ENCODE data around the gene SPHKAP.
"Not testable (repeated sequence)": the region's sequence is repeated elsewhere in the genome, so short reads cannot be mapped to it uniquely, and the experiment has no call there.

SPHKAP gene

GRCh38 chr2:228038967-228039366 lies 142.5 kb downstream of the SPHKAP start:
- no peak for DNase-seq (ENCODE audit: low read depth)

DNA sequence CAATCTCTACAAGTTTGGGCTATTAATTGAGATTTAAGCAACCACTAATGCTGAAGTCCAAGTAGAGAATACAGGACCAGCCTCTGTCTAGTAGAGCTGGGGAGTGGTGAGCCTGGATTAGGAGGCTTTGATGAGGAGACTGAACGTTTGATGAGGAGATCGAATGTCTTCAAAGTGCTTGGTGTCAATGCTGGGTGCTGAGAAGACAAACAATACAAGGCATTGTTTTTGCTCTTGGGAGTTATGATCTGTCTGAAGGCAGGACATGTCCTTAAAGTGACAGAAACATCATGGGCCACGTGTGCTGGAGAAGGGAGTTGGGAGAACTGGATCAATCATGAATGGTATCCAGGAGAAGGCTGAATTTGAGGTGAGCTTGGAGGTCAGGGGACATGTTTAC lies 143.6 kb downstream of the SPHKAP start:
- DNase-seq (ENCODE audit: low read depth): no peak

- no peak for DNase-seq (ENCODE audit: low read depth)
These were observed 157.9 kb downstream of the SPHKAP start for GRCh38 chr2:228023619-228024018.

DNA sequence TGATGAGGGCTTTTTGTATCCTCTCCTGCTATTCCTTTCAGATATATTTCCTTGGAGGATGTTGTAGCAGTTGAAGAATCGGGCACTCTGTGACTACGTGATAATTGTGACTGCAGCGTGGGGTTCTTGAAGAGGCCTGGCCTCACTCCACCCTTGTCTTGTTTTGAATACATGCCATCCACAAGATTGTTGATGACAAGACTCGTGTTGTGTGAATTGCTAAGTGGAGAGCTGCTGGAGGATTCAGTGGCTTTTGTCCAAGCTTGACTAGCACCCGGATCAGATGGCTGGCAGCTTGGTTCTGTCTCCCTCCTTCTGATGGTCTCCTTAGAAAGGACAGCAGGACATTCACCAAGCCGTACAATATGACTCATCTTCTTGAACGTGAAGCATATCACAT lies 163.2 kb downstream of the SPHKAP start:
- no peak for DNase-seq (ENCODE audit: low read depth)

DNA sequence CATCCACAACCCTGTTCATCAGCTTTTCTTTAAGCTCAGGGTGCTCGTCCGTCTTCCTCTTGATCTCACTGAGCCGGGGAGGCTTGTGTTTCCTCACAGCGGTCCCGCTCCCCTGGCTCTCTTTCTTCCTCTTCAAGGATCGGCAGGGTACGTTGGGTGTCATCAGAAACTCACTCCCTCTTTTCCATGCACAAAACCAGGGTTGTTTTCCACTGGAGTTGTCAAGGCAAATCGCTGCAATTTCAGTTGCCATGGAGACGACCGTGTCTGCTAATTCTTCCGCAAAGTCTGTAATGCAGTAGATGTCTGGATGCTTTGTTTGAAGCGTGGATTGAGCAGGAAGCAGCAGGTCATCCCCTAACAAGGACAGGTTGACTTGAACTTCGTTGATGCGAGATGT lies 163.7 kb downstream of the SPHKAP start:
- no peak for DNase-seq (ENCODE audit: low read depth)

DNA sequence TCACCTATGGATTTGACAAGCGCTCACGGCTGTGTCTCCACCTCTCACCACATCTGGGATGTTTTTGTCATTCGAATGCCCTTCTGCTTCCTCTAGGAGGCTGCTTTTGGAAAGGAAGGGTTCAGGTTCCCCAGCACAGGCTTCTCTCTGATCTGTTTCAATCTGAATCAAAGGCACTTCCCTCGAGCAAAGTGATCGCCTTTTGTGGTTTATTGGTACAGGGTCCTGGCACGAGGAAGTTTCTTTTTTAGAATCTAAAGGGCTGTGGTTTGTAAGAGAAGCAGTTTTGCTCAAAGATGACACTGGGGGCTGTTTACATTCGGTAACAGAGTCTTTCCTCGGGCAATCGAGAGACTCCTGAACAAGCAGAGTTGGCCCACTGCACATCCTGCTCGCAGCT lies 165.1 kb downstream of the SPHKAP start:
- no peak for DNase-seq (ENCODE audit: low read depth)

- DNase-seq (ENCODE audit: low read depth): no peak
These were observed 165.7 kb downstream of the SPHKAP start for GRCh38 chr2:228015741-228016140.

DNA sequence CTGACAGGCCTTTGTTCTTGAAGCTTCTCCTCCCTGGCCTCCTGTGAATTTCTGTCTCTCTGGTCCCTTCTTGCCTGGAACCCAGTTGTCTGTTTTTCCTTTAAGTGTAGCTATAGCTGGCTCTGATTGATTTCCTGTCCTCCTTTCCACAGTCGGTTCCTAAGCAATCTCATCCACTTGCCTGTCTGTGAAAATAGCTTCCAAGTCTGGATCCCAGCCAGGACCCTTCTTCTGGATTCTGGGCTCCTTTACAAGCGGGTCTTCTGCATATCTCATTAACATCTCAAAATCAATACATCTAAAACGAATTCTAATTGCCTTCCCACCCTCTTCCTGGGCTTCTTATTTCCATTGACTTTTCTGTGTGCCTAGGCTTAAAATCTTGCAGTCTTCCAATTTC lies 185.1 kb downstream of the SPHKAP start:
- no peak for DNase-seq (ENCODE audit: low read depth)

DNA sequence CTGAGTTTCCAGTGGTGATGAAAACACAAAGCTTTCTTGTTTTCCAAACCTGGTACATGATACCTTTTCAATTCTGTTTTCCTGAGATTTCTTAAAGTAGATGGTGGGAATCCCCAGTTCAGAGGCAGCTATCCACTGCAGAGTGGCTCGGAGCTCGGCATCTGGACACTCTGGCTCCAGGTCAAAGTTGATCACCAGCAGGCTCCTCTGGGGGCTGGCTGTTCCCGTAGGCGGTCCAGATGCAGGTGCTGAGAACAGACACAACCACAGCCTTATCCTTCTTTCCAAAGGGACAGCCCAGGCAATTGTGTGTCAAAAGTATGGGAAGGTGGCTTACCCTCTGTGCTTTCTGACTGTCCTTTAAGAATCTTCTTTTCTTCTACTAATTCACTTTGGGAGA lies 190.6 kb downstream of the SPHKAP start:
- DNase-seq (ENCODE audit: low read depth): no peak

DNA sequence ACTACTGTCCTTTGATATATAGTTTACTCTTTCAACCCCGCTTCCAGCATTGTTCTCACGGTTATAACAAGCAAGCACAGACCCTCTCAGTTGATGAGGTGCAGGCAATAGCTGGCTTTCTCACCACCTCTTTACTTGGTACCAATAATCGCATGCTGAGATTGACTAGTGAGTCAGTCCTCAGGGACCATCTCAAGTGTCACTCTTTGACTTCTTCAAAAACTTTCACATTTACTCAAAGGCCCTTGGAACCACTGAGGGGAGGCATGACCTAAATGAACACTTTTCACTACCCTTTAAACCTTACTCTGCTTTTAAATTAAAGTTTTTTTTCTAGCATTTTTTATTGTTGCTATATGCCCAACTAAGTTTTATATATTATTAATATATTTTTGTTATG lies 208.2 kb downstream of the SPHKAP start:
- DNase-seq (ENCODE audit: low read depth): no peak

DNA sequence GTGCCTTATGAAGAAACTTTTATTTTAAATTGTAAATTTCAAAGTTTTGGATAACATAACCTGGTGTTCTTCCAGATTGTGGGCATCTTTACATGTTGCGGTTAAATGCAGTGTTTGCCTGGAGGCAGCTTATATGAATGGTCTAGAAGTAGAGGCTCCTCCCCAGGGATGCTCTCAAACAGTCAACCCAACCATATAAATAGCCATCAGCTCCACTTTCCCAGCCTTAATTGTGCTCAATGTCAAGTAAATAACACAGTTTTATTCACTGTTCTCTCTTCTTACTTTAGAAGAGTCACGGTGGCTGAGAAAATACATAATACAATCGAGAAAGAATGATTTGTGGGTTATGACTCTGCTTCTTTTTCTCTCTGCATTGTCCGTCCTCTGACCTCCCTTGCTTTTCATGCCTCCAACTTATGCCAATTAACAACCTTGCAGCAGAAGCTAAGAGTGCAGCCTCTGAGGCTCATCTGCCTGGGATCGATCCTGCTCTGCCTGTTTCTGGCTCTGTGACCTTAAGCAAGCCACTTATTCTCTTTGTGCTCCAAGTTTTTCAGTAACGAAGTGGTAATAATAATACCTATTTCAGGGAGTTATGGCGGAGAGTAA lies 209.8 kb downstream of the SPHKAP start:
- no peak for DNase-seq (ENCODE audit: low read depth)

- no peak for DNase-seq (ENCODE audit: low read depth)
These were observed 221.2 kb downstream of the SPHKAP start for GRCh38 chr2:227960317-227960716.

- DNase-seq (ENCODE audit: low read depth): no peak
These were observed 238.5 kb downstream of the SPHKAP start for GRCh38 chr2:227942965-227943364.

DNA sequence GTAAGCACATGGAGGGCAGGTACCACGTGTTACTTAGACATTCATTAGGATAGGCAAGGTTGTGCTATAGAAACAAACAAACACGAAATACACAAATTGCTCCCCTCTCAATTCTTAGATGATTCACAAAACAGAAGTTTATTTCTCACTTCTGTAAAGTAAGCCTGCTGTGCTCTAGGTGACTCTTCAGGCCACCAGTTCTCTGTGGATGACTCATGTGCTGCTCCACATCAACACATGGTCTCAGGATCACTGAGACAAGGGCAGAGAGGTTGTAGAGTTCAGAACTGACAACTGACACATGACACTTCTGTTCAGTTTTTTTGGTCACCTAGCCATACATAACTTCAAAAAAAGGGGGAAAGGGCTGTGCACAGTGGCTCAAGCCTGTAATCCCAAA lies 239.5 kb downstream of the SPHKAP start:
- DNase-seq (ENCODE audit: low read depth): no peak

DNA sequence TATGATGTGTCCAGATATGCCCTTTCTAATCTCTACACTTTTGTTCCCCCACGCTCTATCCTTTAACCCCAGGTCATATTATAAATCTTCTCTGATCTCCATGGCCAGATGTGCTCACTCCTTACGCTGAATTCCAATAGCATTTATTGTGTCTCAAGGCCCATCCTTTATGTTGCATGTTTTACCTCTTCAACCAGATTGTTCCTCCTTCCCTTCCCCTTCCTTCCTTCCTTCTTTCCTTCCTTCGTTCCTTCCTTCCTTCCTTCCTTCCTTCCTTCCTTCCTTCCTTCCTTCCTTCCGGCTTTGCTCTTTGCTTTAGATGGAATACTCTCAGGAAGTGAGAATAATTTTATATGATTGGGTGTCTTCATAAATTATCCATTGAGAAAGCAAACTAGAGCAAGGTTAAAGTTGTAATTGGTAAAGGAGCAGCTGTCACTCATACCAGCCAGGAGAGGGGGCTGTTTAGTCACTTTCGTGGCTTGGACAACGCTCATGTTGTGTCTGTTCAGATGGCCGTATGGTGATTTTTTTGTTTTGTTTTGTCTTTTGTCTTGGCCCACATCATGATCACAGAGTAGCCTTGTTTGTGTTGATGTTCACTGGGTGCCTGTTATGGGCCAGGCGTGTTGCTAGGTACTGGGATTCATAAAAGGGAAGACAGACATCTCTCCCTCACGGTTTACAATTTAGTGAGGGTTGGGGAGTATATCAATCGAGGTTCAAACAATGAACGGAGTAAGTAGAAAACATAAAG lies 242.0 kb downstream of the SPHKAP start:
- no peak for DNase-seq (ENCODE audit: low read depth)

DNA sequence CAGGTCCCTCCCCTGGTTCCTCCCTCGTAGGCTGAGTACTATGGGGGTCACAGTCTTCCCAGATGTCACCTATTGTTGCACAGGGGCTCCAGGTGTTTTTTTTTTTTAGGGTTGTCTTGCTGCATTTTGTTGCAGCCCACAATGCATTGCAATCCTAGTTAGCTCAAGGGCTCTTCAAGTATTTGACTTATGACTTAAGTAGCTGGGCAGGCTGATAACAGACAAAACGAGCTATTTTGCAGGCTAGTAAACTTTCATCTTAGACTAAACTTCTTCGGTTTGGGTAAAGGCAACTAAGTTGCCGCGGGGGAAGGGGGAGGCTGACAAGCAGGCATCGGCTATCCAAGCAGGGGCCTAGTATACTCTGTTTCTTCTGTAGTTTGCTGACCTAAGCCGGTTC lies 245.2 kb downstream of the SPHKAP start:
- not testable (repeated sequence) for DNase-seq (ENCODE audit: low read depth)

GRCh38 chr2:227933884-227934283 lies 247.6 kb downstream of the SPHKAP start:
- DNase-seq (ENCODE audit: low read depth): no peak

DNA sequence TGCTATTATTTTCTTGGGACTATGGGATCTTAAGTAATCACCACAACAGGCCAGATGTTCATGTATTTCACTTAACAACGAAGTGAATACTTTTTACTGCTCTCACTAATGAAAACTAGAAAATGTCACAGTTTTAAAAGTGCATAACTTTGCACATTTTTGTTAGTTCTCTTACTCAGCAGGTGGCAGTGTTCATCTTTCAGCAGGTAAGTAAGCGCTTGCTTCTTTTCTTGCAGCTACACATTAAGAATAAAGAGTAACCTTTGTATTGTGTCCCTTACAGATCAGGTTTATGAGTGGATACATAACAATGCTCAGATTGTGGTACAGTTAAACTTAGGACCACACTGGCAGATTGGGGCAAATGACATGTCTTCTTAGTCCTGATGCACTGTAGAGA lies 249.1 kb downstream of the SPHKAP start:
- no peak for DNase-seq (ENCODE audit: low read depth)

DNA sequence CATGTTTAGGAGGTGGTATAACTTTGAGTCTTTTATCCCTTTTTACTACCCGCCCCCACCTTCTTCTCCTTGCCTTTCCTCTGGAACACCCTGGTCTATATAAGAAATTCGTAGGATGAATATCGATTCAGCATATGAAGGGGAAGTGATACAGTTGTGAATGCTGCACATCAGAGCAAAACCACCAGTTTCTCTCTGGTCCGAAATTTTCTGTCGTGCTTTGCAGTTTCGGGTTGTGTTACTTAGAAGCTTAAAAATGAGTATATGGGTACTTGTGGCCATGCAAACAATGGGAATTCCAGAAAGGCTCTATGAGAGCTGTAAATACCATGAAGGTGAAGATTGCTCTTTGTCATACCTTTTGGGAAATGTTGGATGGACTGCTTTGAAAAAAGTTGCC lies 249.5 kb downstream of the SPHKAP start:
- no peak for DNase-seq (ENCODE audit: low read depth)

Measured in stimulated activated CD8-positive, alpha-beta memory T cell treated with anti-CD3 and anti-CD28 coated beads, Interleukin-12 subunit alpha, Interleukin-12 subunit beta, amount 100 ng/mL, for 1 hour (primary cell).